Endothelial cell of umbilical vein (primary cell): ENCODE results near the gene HES7. TPM values are rescaled to one million over a fixed set of nuclear protein-coding genes. Genes with fewer than 3 reads are reported as not detected.

Source experiments
- BruUV-seq: library from RNA; stranded (reverse); fragments of 400-500 nt; replicated peaks from 2 replicates; lab custom pipeline; 2021; lab: Mats Ljungman, UMichigan
- CTCF ChIA-PET: fragments of 300-600, 350-600 bp; sonication (Branson Sonifier 250); formaldehyde crosslinking; loops from one replicate; lab custom pipeline; 2021; ENCODE audit warnings: antibody characterized with exemption, inconsistent platforms; lab: Charles Lee
- POLR2A ChIA-PET: fragments of 300-600, 350-600 bp; sonication (Branson Sonifier 250); formaldehyde crosslinking; loops from one replicate; lab custom pipeline; 2021; ENCODE audit warnings: antibody characterized with exemption, inconsistent platforms; lab: Charles Lee
- DNase-seq: peaks from one replicate; pipeline ENCODE4 v3.0.0-alpha.2; 2011; ENCODE audit warnings: low read depth, low spot score
- FAIRE-seq: peaks from 2 replicates; lab custom pipeline; 2011; peaks lifted over from hg19 to GRCh38; lab: Jason Lieb, UNC
- H2AFZ ChIP-seq: 2 replicates; pipeline ENCODE4 v1.6.0; 2012; ENCODE audit warnings: low read depth, low read length, control low read depth, inconsistent platforms
- H3K27ac ChIP-seq: 2 replicates; pipeline ENCODE4 v1.5.1; 2011; ENCODE audit warnings: low read depth, mild to moderate bottlenecking, control low read depth, low read length, moderate library complexity; ENCODE audit not compliant: insufficient read depth
- H3K27me3 ChIP-seq, 2 experiments: 2 replicates each; pipeline versions ENCODE4 v1.6.0 to v1.6.1; 2011; ENCODE audit warnings: low read length in 2 of 2, mixed read lengths in 1 of 2; ENCODE audit not compliant: control insufficient read depth in 2 of 2, insufficient read depth in 2 of 2
- H3K36me3 ChIP-seq, 2 experiments: 2 replicates in 1 of 2; 3 replicates in 1 of 2; pipeline ENCODE4 v1.5.1; 2011; ENCODE audit warnings: low read length in 2 of 2, mild to moderate bottlenecking in 1 of 2, moderate library complexity in 1 of 2; ENCODE audit not compliant: control insufficient read depth in 2 of 2, insufficient read depth in 2 of 2; ENCODE audit errors: extremely low read depth in 1 of 2
- H3K4me1 ChIP-seq: 3 replicates; pipeline ENCODE4 v1.5.1; 2011; ENCODE audit warnings: mild to moderate bottlenecking, low read length; ENCODE audit not compliant: control insufficient read depth, insufficient read depth; ENCODE audit errors: extremely low read depth
- H3K4me2 ChIP-seq: 2 replicates; pipeline ENCODE4 v1.6.1; 2011; ENCODE audit warnings: low read length, control low read depth, mixed read lengths; ENCODE audit not compliant: insufficient read depth
- H3K4me3 ChIP-seq, 3 experiments: fragments of 200-600 bp in 1 of 3; sonication (generic), shearing (Covaris generic) in 1 of 3; replicated peaks in 1 of 3; 2 replicates each; pipeline ENCODE4 v1.5.1; 2011 to 2016; ENCODE audit warnings: control low read depth in 3 of 3, low read length in 3 of 3, mild to moderate bottlenecking in 2 of 3, inconsistent platforms in 1 of 3, low read depth in 1 of 3, moderate library complexity in 1 of 3; ENCODE audit not compliant: insufficient read depth in 1 of 3
- H3K79me2 ChIP-seq: 2 replicates; pipeline ENCODE4 v1.6.0; 2012; ENCODE audit warnings: low read length, inconsistent platforms; ENCODE audit not compliant: control insufficient read depth, insufficient read depth
- H3K9ac ChIP-seq: replicated peaks from 2 replicates; pipeline ENCODE3; 2011; ENCODE audit warnings: low read length, control low read depth; ENCODE audit not compliant: insufficient read depth; ENCODE audit errors: extremely low read depth
- H3K9me1 ChIP-seq: replicated peaks from 3 replicates; pipeline ENCODE4 v1.6.0; 2011; ENCODE audit warnings: mild to moderate bottlenecking, low read length; ENCODE audit not compliant: control insufficient read depth, insufficient read depth; ENCODE audit errors: extremely low read depth
- H3K9me3 ChIP-seq: replicated peaks from 2 replicates; pipeline ENCODE4 v1.5.1; 2012; ENCODE audit warnings: low read length, inconsistent platforms; ENCODE audit not compliant: control insufficient read depth, insufficient read depth
- H4K20me1 ChIP-seq: replicated peaks from 2 replicates; pipeline ENCODE3; 2011; ENCODE audit warnings: mild to moderate bottlenecking, low read length; ENCODE audit not compliant: control insufficient read depth, insufficient read depth; ENCODE audit errors: extremely low read depth
- CTCF ChIP-seq, 2 donors: IDR thresholded peaks; 1 replicate in 1 of 2; 2 replicates in 1 of 2; pipeline ENCODE4 v1.5.1; 2011; ENCODE audit warnings: low read length in 2 of 2, mild to moderate bottlenecking in 2 of 2, moderate library complexity in 2 of 2, control low read depth in 1 of 2, inconsistent platforms in 1 of 2, low read depth in 1 of 2; ENCODE audit not compliant: insufficient read depth in 1 of 2; ENCODE audit errors: extremely low read depth in 1 of 2
- EZH2 ChIP-seq: IDR thresholded peaks from 2 replicates; pipeline ENCODE4 v1.6.1; 2012; ENCODE audit warnings: borderline replicate concordance, low read depth, mild to moderate bottlenecking, moderate library complexity, low read length, inconsistent platforms; ENCODE audit not compliant: severe bottlenecking
- FOS ChIP-seq: IDR thresholded peaks from 2 replicates; pipeline ENCODE4 v1.6.1; 2011; ENCODE audit warnings: mild to moderate bottlenecking, low read length, moderate library complexity, borderline replicate concordance; ENCODE audit not compliant: insufficient read depth
- GATA2 ChIP-seq: IDR thresholded peaks from 2 replicates; pipeline ENCODE4 v1.7.0; 2011; ENCODE audit warnings: low read depth, mild to moderate bottlenecking, moderate library complexity, mixed read lengths, low read length; ENCODE audit not compliant: insufficient read length, insufficient read depth
- JUN ChIP-seq: IDR thresholded peaks from 2 replicates; pipeline ENCODE4 v1.6.1; 2011; ENCODE audit warnings: borderline replicate concordance, low read depth; ENCODE audit not compliant: insufficient read length, insufficient read depth
- MAX ChIP-seq: IDR thresholded peaks from 2 replicates; pipeline ENCODE4 v1.6.1; 2011; ENCODE audit not compliant: insufficient read depth, insufficient read length
- MYC ChIP-seq: IDR thresholded peaks from one replicate; pipeline ENCODE4 v1.6.1; 2011; ENCODE audit warnings: mild to moderate bottlenecking, low read depth, low read length
- POLR2A ChIP-seq: IDR thresholded peaks from 2 replicates; pipeline ENCODE4 v1.6.1; 2012; ENCODE audit warnings: low read depth, mild to moderate bottlenecking, control low read depth, low read length
- POLR2AphosphoS5 ChIP-seq: IDR thresholded peaks from 2 replicates; pipeline ENCODE4 v1.6.1; 2012; ENCODE audit warnings: low read depth, mild to moderate bottlenecking, control low read depth, low read length, moderate library complexity; ENCODE audit not compliant: insufficient read depth
- dilution Hi-C: fragments of 300-500 bp; cut with MboI; formaldehyde crosslinking; loops from one replicate; pipeline ENCODE4 v1.15.0; 2019; ENCODE audit warnings: low sequenced_read_pairs; ENCODE audit not compliant: extremely low pct_ligation_motif_present
- intact Hi-C: fragments of 100-400 bp; cut with micrococcal nuclease; formaldehyde crosslinking; loops from one replicate; pipeline ENCODE4 v1.10.0; 2022
- polyA plus RNA-seq, 4 experiments: library from polyadenylated mRNA; depleted of rRNA in 3 of 4; stranded (reverse) in 3 of 4; unstranded in 1 of 4; fragments of >200 nt; gene quantifications; 2 replicates each; pipeline versions ENCODE4 v1.2.1 to v1.2.3, GENCODE V29; 2011 to 2012; ENCODE audit warnings: missing spikeins in 1 of 4
- total RNA-seq: library from RNA; stranded (reverse); gene quantifications from 2 replicates; pipeline ENCODE4 v1.2.3, GENCODE V29; 2021

HES7 gene
- total and polyA plus RNA-seq, 2 donors (not counting 3 experiments of a cell fraction or from before 2014, with no cell fraction given) = 0.19 to 0.51 TPM

- peak; percentile 62 for DNase-seq
- H3K4me3 ChIP-seq = peak overlapping the region; percentile 67 to 83 (median 69)
- intact Hi-C loops (loop anchor here (1.0 kb wide), 1 partner anchor 12 kb away; no protein-coding TSS in a partner anchor), dilution Hi-C loops (no loop called here)
- no peaks in the 10 kb centered on the region for H3K9me1 ChIP-seq
- H3K9me3 ChIP-seq = no peaks in the 10 kb centered on the region
- peak overlapping the region; percentile 99 for H3K27ac ChIP-seq
- peaks cover 2 to 32% of the 10 kb centered on the region in 2 experiments for H3K36me3 ChIP-seq
- peaks cover 5% of the 10 kb centered on the region for H3K79me2 ChIP-seq
- no peak for FAIRE-seq
- H3K27me3 ChIP-seq = no peaks in the 10 kb centered on the region
- no peaks in the 10 kb centered on the region for H4K20me1 ChIP-seq
- POLR2A ChIA-PET = interaction anchor here (1.0 to 1.1 kb wide), 4 partner anchors 8 to 22 kb away, joined by 4 to 9 read pairs (median 7); no protein-coding TSS in a partner anchor
- peak overlapping the region; percentile 96 for H3K9ac ChIP-seq
- BruUV-seq = TSS peak; percentile 98
- no peak overlapping the region for H2AFZ ChIP-seq
- CTCF ChIA-PET = interaction anchor here (0.9 to 3.6 kb wide), 4 partner anchors 9 to 58 kb away, joined by 4 to 28 read pairs (median 4); no protein-coding TSS in a partner anchor
- peak overlapping the region; percentile 82 for H3K4me2 ChIP-seq
- peaks cover 43% of the 10 kb centered on the region for H3K4me1 ChIP-seq
- TF ChIP-seq MYC = no peak
- TF ChIP-seq CTCF (IDR thresholded peaks at IDR 0.05; ENCODE audit: extremely low read depth in 1 of 2, insufficient read depth in 1 of 2, low read depth in 1 of 2, low read length in 2 of 2) = no peak
- no peak for TF ChIP-seq EZH2
- TF ChIP-seq FOS = no peak
- no peak for TF ChIP-seq GATA2
- no peak for TF ChIP-seq POLR2A
- TF ChIP-seq POLR2AphosphoS5 = no peak
- TF ChIP-seq MAX = no peak
- TF ChIP-seq JUN = no peak
Measured at GRCh38 chr17:8151641-8152111, 27.8 kb upstream of the HES7 start.
